ENCODE measurements around the gene DCDC2C.
A peak's percentile ranks its signal among the peaks of the same experiment; 100 is the strongest.

DCDC2C gene

GRCh38 chr2:3672861-3673678 is 30.3 kb upstream of the DCDC2C start:
- FAIRE-seq (no peak), DNase-seq (ENCODE audit: low spot score) (no peak)

- DNase-seq (ENCODE audit: low spot score), result no peak
- no peak for FAIRE-seq
Measured at GRCh38 chr2:3674066-3674845, 29.1 kb upstream of the DCDC2C start.

GRCh38 chr2:3675687-3676086 is 27.7 kb upstream of the DCDC2C start:
- DNase-seq (ENCODE audit: low spot score) (no peak), FAIRE-seq (no peak)

GRCh38 chr2:3677436-3677835 is 25.9 kb upstream of the DCDC2C start:
- FAIRE-seq, result no peak
- DNase-seq (ENCODE audit: low spot score), result no peak

GRCh38 chr2:3678212-3678611 is 25.2 kb upstream of the DCDC2C start:
- FAIRE-seq, result no peak
- no peak for DNase-seq (ENCODE audit: low spot score)

GRCh38 chr2:3679180-3679579 is 24.2 kb upstream of the DCDC2C start:
- no peak for FAIRE-seq
- no peak for DNase-seq (ENCODE audit: low spot score)

GRCh38 chr2:3679616-3680393 is 23.6 kb upstream of the DCDC2C start:
- FAIRE-seq (no peak), DNase-seq (ENCODE audit: low spot score) (no peak)

- FAIRE-seq, result no peak
- DNase-seq (ENCODE audit: low spot score), result no peak
Measured at GRCh38 chr2:3680548-3681345, 22.6 kb upstream of the DCDC2C start.

GRCh38 chr2:3681625-3682024 is 21.8 kb upstream of the DCDC2C start:
- DNase-seq (ENCODE audit: low spot score) (no peak), FAIRE-seq (no peak)

- DNase-seq (ENCODE audit: low spot score) (no peak), FAIRE-seq (no peak)
Measured at GRCh38 chr2:3682811-3683210, 20.6 kb upstream of the DCDC2C start.

GRCh38 chr2:3683748-3684454 is 19.5 kb upstream of the DCDC2C start:
- FAIRE-seq, result no peak

GRCh38 chr2:3689998-3690748 is 13.2 kb upstream of the DCDC2C start:
- no peak for FAIRE-seq
- no peak for DNase-seq (ENCODE audit: low spot score)

More at GRCh38 chr2:3683748-3684454, 19.5 kb upstream of the DCDC2C start:
- no peak for DNase-seq (ENCODE audit: low spot score)

- DNase-seq (ENCODE audit: low spot score) (peak; percentile 26), FAIRE-seq (no peak)
Measured at GRCh38 chr2:3692375-3692774, 11.0 kb upstream of the DCDC2C start.

- no peak for FAIRE-seq
Measured at GRCh38 chr2:3696545-3696944, 6.8 kb upstream of the DCDC2C start.

GRCh38 chr2:3701071-3701470 is 2.3 kb upstream of the DCDC2C start:
- no peak for DNase-seq (ENCODE audit: low spot score)
- FAIRE-seq, result no peak

More at GRCh38 chr2:3696545-3696944, 6.8 kb upstream of the DCDC2C start:
- DNase-seq (ENCODE audit: low spot score), result no peak

GRCh38 chr2:3703757-3704355 is 481 bp downstream of the DCDC2C start:
- no peak for DNase-seq (ENCODE audit: low spot score)
- FAIRE-seq, result no peak

- FAIRE-seq (no peak), DNase-seq (ENCODE audit: low spot score) (no peak)
Measured at GRCh38 chr2:3704692-3705091, 1.3 kb downstream of the DCDC2C start.

- FAIRE-seq, result no peak
Measured at GRCh38 chr2:3705782-3706181, 2.4 kb downstream of the DCDC2C start.

GRCh38 chr2:3706892-3707291 is 3.5 kb downstream of the DCDC2C start:
- FAIRE-seq, result peak; percentile 32

More at GRCh38 chr2:3705782-3706181, 2.4 kb downstream of the DCDC2C start:
- no peak for DNase-seq (ENCODE audit: low spot score)

More at GRCh38 chr2:3706892-3707291, 3.5 kb downstream of the DCDC2C start:
- no peak for DNase-seq (ENCODE audit: low spot score)

All from urothelium cell line (cell line).